ENCODE data around the gene KRTAP10-12.
"Not testable (repeated sequence)": the region's sequence is repeated elsewhere in the genome, so short reads cannot be mapped to it uniquely, and the experiment has no call there.

The KRTAP10-12 gene, protein sequence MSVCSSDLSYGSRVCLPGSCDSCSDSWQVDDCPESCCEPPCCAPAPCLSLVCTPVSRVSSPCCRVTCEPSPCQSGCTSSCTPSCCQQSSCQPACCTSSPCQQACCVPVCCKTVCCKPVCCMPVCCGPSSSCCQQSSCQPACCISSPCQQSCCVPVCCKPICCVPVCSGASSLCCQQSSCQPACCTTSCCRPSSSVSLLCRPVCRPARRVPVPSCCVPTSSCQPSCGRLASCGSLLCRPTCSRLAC

DNA sequence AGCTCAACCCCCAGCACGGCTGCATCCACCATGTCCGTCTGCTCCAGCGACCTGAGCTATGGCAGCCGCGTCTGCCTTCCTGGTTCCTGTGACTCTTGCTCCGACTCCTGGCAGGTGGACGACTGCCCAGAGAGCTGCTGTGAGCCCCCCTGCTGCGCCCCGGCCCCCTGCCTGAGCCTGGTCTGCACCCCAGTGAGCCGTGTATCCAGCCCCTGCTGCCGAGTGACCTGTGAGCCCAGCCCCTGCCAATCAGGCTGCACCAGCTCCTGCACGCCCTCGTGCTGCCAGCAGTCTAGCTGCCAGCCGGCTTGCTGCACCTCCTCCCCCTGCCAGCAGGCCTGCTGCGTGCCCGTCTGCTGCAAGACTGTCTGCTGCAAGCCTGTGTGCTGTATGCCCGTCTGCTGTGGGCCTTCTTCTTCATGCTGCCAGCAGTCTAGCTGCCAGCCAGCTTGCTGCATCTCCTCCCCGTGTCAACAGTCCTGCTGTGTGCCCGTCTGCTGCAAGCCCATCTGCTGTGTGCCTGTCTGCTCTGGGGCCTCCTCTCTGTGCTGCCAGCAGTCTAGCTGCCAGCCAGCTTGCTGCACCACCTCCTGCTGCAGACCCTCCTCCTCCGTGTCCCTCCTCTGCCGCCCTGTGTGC is at the start of gene KRTAP10-12:
KRTAP10-12 (plus strand) TSS at position 1 of the 639 bp plus-strand sequence; CDS start at position 31, 30 bp downstream.
- DNase-seq, result not testable (repeated sequence)

DNA sequence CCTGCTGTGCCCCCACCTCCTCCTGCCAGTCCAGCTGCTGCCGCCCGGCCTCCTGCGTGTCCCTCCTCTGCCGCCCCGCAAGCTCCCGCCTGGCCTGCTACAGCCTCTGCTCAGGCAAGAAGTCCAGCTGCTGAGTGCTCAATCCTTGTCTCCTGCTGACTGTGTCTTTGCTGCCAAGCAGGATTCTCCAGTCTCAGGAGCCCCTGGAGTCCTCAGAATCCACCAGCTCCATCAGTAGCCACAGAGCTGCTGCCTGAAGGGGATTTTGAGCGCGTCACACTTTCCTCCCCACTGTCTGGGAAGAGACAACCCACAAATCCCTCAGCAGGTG is 49.8 kb upstream of the KRTAP10-12 start:
- DNase-seq, result no peak

DNA sequence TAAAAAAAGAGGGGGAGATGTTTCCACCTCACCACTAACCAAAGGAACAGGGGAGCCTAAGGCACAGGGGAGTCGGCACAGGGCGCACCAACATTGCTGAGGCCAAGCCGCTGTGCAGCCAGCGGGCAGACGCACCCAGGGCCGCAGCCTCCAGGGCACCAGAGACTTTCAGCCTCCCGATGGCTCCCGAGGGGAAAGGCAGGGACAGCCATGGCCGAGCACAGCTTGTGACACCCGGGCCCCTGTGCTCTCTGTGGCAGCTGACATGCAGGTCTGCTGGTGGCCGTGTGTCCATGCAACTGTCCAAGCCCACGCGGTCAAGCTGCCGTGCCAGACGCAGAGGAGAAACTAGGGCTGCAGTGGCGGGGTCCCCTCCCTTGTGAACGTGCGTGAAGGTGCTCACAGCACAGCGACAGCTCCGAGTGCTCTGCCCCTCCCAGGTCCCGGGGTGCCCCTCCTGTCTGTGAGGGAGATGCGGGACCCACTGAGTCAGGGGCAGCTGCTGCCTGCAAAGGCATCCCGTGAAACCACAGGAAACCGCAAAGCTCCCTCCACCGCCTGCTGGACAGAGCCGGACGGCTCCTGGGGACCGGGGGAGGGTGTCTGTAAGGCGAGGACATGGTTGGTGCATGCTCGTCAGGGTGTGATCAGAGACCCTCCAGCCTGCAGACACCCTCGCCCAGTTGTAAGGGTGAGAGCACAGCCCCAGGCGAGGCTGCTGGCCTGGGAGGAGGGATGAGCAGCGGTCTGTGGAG is 48.2 kb upstream of the KRTAP10-12 start:
- no peak for DNase-seq

DNA sequence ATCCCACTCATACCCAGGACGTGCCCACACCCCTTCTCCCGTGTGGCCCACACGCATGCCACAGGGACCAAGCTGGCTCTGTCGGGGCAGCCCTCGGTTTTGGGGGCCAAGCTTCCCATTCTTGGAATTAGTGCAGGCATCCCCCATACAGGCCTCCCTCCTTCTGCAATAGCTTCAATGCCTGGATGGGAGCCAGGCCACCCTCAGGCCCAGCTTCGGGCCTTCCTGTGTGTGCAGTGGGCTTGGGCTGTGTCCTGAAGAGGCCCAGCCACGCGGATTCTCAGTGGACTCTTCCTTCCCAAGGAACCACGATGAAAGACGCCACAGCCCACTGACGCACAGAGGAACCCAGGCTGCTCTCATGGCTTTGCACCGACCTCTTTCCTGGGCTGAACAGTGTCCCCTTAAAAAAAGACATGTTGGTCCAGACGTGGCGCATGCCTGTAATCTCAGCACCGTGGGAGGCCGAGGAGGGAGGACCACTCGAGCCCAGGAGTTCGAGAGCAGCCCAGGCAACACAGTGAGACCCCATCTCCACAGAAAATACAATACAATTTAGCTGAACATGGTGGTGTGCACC is 47.4 kb upstream of the KRTAP10-12 start:
- DNase-seq, result no peak

DNA sequence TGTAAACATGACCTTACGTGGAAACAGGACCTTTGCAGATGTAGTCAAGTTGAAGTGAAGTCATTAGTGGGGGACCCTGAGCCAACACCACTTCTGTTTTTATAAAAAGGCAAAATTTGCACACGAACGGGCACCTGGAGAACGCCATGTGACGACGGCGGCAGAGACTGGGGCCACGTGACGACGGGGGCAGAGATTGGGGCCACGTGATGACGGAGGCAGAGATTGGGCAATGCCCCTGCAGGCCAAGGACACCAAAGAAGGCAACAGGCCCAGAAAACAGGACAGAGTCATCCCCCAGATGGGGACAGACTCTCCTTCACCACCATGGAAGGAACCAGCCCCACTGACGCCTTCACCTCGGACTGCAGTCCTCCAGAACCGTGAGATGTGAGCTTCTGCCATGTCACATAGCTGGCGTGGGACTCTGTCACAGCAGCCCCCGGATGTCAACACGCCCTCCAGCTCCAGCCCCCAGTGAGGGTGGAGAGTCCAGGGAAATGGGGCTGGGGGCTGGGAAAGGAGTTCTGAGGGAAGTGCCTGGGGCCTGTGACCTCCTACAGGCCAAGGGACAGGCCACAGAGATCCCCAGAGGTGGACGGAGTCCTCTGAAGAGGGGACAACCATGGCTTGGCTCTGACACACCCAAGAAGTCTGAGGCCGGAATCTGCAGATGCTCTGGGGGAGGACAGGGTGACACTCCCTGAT is 46.6 kb upstream of the KRTAP10-12 start:
- no peak for DNase-seq

DNA sequence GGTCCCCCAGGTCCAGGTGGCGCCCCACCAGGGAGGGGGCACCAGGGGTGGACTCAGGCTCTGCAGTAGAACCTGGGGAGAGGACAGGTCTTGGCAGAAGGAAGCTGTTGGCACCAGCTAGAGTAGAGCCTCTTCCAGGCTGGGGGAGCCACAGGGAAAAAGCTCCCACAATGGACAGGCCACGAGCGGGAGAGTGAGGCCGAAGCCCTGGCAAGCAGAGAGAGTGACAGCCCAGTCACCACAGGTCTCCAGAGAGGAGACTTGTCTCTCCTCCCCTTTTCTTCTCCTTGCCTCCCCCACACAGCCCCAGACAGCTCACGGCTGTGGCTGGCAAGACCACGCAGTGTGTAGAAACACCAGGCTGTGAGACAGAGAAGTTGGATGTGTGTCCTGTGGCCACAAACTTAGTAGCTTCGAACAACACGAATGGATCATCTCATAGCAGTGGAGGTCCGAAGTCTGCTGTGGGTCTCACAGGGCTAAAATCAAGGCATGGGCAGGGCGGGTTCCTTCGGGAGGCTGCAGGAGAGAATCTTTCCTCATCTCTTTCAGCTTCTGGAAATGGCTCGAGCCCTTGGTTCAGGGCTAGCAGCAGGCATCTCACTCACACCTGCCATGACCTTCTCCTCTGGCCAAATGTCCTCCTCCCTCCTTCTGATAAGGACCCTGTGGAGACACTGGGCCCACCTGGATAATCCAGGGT is 45.8 kb upstream of the KRTAP10-12 start:
- no peak for DNase-seq

DNA sequence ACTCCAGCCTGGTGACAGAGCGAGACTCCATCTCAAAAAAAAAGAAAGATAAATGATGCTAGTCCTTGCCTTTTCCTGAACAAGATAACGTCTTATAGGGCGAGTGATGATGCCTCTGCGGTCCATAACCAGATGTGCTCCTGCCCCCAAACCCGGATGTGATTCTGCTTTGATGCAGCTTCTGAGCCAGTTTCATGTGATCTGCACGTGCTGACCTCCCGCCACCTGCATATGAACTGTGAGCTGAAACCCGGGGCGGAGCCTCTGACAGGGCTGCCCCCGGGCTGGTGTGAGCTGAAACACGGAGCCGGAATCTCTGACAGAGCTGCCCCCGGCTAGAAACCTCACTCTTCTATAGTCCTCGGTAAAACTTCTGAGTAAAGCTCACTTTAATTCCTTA is 43.8 kb upstream of the KRTAP10-12 start:
- DNase-seq, result no peak

DNA sequence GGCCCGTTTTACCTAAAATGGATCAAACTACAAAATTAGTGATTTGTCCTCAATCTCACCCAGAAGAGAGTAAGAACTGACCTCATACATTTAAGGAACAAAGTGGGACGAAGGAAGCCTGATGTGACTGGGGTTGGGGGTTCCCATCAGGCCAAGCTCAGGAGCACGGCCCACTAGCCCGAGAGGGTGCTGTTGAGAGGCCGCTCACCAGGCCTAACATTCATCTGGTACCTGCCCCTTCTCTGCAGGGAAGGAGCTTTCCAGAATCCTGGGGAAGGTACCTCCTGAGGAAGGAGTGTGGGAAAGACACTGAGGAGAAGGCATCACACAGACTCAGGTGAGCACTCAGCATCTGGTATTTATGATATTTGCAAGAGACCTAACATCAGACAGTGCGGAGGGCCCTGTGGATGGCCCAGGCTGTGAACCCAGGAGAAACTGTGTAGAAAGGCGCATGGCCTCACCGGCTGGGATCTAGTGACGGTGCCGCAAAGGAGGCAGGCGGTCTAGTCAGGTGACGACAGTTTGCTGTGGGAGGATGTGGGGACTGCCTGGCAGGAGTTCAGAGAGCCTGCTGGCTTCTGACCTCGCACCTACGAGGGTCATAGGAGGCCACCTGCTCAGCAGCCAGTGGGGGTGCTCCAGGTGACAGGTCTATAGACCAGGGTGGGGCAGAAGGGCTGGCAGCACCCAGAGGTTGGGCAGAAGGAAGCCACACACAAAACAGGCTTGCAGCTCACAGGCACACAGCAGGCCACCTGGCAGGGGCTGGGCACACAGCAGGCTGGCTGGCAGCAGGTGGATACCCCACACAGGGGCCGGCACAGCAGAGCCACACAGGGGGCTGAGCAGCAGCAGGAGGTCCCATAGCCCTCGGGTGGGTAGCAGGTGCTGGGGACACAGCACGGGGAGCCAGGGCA is 43.1 kb upstream of the KRTAP10-12 start:
- DNase-seq, result peak; percentile 80

DNA sequence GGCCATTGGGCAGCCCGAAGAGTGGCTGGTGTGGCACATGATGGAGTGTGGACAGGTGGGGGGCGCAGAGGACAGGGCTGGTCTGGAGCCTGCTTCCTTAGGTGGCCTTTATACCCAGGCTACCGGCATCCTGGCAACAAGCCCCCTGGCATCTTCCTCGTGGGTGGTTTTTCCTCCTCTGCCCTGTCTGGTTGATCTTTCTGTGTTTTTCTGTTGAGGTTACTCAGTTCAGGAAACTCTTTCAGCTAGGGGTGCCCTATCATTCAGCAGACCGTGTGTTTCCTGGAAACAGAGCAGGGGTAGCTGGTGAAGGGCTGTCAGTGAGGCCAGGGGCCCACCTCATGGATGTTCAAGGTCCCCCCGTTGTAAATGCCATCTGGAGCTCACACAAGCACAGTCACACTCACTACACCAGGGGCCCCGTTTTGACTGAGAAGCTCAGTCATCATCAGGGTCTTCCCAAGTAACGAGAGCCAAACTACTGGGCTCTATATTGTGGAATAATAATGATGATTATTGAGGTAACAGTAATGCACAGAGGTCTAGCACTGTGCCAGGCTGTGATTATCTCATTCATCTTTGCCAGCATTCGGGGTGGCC is 42.3 kb upstream of the KRTAP10-12 start, which contains the start of gene KRTAP12-4:
KRTAP12-4 (minus strand) TSS at position 84 of the 600 bp plus-strand sequence; CDS start at position 39, 45 bp downstream.
- DNase-seq, result peak; percentile 28

DNA sequence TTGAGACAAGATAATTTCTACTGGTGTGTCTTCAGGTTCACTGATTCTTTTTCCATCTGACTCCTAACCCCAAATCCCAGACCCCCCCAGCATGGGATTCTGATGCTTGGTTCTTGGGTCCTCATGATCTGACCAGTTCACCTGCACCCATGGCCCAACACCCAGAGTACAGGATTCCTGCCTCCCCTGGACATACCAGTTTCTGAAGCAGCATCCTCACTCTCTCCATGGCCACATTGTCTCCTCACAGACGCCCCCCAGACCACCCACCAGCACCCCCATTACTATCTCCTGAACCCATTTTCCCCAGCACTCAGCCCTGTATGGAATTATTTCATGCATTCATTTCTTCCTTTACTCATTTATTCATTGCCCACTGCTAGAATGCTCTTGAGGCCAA is 40.1 kb upstream of the KRTAP10-12 start:
- no peak for DNase-seq

DNA sequence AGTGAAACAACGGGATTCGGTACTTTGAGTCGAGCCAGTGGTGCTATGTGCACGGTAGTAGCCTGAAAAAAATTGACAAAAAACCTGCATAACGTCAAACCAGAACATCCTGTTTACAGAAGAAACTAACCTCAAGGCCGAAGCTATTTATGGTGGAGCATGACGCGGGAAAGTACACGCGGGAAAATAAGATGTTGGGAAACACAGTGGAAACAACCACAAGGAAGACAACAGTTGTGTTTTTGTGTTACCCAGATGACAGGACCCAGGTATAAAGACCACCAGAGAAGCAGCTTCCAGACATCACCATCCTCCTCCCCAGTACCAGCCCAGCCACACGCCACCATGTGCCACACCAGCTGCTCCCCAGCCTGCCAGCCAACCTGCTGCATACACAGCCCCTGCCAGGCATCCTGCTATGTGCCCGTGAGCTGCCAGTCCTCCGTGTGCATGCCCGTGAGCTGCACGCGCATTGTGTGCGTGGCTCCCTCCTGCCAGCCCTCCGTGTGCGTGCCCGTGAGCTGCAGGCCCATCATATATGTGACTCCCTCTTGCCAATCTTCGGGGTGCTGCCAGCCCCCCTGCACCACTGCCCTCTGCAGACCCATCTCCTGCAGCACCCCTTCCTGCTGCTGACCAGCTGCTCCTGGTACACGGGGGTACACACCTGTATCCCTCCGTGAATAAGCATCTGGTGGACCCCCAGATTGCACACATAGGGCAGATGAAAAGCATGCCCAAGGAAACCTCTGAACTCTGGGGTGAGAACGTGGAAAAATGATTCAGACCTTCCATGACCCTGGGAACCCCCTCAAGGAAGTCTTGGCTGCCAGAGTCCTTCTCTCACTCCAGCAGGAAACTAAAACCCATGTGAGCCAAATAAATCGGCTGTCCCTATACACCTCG is 39.1 kb upstream of the KRTAP10-12 start, which contains the start of gene KRTAP12-3:
KRTAP12-3 (plus strand) TSS at position 298 of the 906 bp plus-strand sequence; CDS start at position 346, 48 bp downstream.
- DNase-seq, result peak; percentile 83

DNA sequence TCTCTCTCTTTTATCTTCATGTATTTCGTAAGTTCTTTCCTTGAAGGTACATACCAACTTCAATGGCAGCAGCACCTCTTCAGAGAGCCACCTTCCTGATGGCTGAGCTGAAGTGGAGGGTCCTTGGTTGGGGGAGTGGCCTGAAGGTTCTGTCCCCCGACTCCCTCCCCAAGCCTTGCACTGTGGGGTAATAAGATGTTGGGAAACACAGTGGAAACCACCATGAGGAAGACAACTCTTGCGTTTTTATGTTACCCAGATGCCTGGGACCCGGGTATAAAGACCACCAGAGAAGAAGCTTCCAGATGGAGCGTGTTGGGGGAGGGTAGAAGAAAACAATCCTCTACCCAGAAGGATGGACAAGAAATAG is 38.4 kb upstream of the KRTAP10-12 start:
- no peak for DNase-seq

DNA sequence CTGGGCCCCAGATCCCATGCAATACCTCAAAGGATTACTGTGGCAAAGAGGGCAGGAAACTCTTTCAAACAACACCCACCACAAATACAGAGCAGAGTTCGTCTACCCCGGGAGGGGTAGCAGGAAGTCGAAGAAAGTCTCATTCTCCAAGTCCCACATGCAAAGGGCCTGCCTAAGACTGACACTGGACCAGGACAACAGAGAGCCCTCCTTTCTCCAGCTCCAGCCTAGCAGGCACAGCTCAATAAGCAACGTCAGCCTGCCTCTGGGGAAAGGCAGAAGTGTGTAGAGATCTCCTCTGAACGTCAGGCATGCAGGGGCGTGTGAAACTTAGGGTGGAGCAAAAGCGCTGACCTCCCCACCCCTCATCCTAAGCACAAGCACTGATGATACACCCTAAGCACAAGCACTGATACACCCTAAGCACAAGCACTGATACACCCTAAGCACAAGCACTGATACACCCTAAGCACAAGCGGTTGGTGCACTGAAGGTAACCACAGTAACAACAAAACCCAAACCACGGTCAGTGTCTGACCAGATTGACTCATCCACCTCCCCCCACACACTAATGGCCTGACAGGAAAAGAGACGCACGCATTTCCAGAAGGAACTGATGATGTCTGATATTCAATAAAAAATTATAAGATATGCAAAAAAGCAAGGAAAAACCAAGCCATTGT is 37.9 kb upstream of the KRTAP10-12 start:
- peak; percentile 38 for DNase-seq

DNA sequence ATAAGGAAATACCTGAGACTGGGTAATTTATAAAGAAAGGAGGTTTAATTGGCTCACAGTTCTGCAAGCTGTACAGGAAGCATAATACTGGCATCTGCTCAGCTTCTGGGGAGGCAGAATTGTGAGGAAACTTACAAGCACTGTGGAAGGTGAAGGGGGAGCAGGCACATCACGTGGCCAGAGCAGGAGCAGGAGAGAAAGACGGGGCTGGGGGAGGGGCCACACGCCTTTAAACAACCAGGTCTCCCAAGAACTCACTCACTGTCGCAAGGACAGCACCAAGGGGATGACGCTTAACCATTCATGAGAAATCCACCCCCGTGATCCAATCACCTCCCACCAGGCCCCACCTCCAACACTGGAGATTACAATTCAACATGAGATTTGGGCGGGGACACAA is 35.4 kb upstream of the KRTAP10-12 start:
- not testable (repeated sequence) for DNase-seq

DNA sequence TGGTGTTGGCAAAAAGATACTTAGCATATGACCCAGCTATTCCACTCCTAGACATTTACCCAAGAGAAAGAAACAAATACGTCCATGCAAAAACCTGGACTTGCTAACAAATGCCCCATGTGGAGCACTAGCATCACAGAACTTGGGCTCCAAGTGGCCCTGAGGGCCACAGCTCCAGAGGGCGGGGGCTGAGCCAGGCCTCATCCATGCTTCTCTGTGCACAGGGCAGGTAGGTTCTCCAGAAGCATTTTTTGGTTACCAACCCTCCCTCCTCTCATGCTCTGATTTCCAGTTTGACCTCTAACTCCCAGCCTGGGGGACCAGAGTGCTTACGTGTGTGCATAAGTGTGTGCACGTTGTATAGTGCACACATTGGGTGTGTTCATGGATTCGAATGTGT is 32.3 kb upstream of the KRTAP10-12 start:
- no peak for DNase-seq

DNA sequence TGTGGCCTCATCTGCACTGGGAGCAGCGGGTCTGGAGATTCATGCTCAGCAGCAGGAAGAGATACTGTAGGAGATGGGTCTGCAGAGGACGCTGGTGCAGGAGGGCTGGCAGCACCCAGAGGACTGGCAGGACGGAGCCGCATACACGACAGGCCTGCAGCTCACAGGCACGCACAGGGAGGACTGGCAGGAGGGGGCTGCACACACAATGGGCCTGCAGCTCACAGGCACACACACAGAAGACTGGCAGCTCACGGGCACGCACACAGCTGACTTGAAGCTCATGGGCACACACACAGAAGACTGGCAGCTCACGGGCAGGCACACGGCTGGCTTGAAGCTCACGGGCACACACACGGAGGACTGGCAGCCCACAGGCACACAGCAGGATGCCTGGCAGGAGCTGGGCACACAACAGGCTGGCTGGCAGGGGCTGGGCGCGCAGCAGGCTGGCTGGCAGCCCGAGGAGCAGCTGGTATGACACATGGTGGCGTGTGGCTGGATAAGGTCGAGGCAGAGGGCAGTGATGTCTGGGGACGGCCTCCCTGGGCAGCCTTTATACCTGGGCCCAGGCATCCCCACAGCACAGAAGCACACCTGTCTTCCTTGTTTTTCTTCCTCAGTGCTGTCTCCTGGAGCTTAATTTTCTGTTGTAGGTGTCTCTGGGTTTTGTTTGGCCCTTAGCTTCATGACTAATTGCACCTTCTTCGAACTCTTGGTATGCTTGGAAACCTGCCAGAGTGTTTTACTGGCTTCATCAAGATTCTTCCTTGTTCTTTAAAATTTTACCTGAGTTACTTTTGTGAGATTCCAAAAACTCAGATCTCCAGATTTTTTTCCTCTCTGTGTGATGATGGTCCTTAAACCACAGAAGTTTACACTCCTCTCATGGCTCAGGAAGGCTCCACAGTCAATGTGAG is 30.3 kb upstream of the KRTAP10-12 start, which contains the start of gene KRTAP12-2:
KRTAP12-2 (minus strand) TSS at position 527 of the 920 bp plus-strand sequence; CDS start at position 486, 41 bp downstream.
- no peak for DNase-seq

DNA sequence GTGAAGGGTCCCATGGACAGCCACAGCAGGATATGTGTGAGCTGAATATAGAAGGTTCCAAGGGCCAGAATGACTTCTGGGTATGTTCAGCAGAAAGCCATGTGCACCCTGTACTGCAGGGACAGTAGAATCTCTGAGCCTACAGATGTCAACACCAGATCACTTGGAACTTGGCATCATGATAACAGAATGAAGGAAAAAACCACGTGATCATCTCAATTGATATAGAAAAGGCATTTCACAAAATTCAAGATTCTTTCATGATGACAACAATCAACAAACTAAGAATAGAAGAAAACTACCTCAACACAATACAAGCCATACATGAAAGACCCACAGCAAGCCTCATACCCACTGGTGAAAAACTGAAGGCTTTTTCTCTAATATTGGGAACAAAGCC is 29.4 kb upstream of the KRTAP10-12 start:
- no peak for DNase-seq
